ENCODE measurements around the gene RAD51B. TPM values are rescaled to one million over a fixed set of nuclear protein-coding genes. Genes with fewer than 3 reads are reported as not detected.

Gene RAD51B
- total RNA-seq: 24.3 and 26.6 TPM in 2 replicates

GRCh38 chr14:67819563-67820421 is at the start of gene RAD51B:
Gene RAD51B (plus strand): TSS chr14:67819779.

GRCh38 chr14:67816326-67817002 is 3.1 kb upstream of the RAD51B start, which contains the start of gene ZFYVE26:
Gene ZFYVE26 (minus strand): TSS chr14:67816590. CDS start chr14:67815963, 627 bp downstream.

Small RNAs within 50 kb of the gene (small RNA-seq; reads per million reads assigned to genes)
- gene RN7SL108P (not detected), gene RN7SL706P (not detected), gene RNU6-921P (not detected)

Other genes starting within 250 kb of the RAD51B start
- 10.6 and 11.8 TPM in 2 replicates for gene PIGH, start 219.5 kb upstream of the RAD51B start, total RNA-seq
- gene ARG2, start 199.9 kb upstream of the RAD51B start, total RNA-seq: 31.1 and 44.5 TPM in 2 replicates
- gene VTI1B, start 145.1 kb upstream of the RAD51B start, total RNA-seq: 42.7 and 45.6 TPM in 2 replicates
- 104 and 139 TPM in 2 replicates for gene RDH11, start 124.0 kb upstream of the RAD51B start, total RNA-seq
- not detected in 2 replicates for gene RDH12, start 117.9 kb upstream of the RAD51B start, total RNA-seq
- 26.2 and 34.2 TPM in 2 replicates for gene ZFYVE26, start 3.2 kb upstream of the RAD51B start, total RNA-seq

Data from thoracic aorta endothelial cell (primary cell).